ENCODE measurements around the gene FXN.

- TF ChIP-seq CTCF (IDR thresholded peaks at IDR 0.05 in 8 of 11, conservative IDR thresholded peaks at IDR 0.05 in 3 of 11), result no peak
- no peak for TF ChIP-seq POLR2A (IDR thresholded peaks at IDR 0.05)
Observed at GRCh38 chr9:69036799-69037198, 1.2 kb downstream of the FXN start.
